Omental fat pad (tissue), 4 donors: ENCODE results near the gene NDUFA8. TPM values are rescaled to one million over a fixed set of nuclear protein-coding genes. Genes with fewer than 3 reads are reported as not detected.

Experiments
- ATAC-seq: fragments of 150-250 bp; one replicate; pipeline ENCODE4 v1.9.1; 2016; ENCODE audit warnings: mild to moderate bottlenecking, moderate library complexity; ENCODE audit not compliant: low FRiP score
- DNase-seq: peaks from one replicate; pipeline ENCODE4 v3.0.0-alpha.2; 2019; ENCODE audit warnings: low spot score
- CTCF ChIP-seq, 3 donors: fragments of 450-650 bp; IDR thresholded peaks; one replicate each; pipeline ENCODE4 v1.5.1; 2016 to 2017; ENCODE audit warnings: antibody characterized with exemption in 3 of 3, mild to moderate bottlenecking in 3 of 3, moderate library complexity in 2 of 3
- small RNA-seq: library from RNA; depleted of rRNA; stranded (forward); fragments of <200 nt; gene quantifications from one replicate; pipeline ENCODE3, GENCODE V24; 2016
- total RNA-seq, 4 donors: library from RNA; depleted of rRNA; stranded (reverse); fragments of >200 nt; gene quantifications; one replicate each; pipeline ENCODE4 v1.1.0, GENCODE V29; 2016

The NDUFA8 gene
- total RNA-seq, 4 donors from 2014 or later = 22.8 to 41.7 (median 30.0) TPM

GRCh38 chr9:122102156-122102555, 57.4 kb downstream of the NDUFA8 start:
- DNase-seq = no peak
- no peak for TF ChIP-seq CTCF (IDR thresholded peaks at IDR 0.05)
- ATAC-seq = no peak

- no peak for ATAC-seq
- TF ChIP-seq CTCF (IDR thresholded peaks at IDR 0.05) = no peak
- no peak for DNase-seq
Observed at GRCh38 chr9:122100756-122101155, 58.8 kb downstream of the NDUFA8 start.

DNA sequence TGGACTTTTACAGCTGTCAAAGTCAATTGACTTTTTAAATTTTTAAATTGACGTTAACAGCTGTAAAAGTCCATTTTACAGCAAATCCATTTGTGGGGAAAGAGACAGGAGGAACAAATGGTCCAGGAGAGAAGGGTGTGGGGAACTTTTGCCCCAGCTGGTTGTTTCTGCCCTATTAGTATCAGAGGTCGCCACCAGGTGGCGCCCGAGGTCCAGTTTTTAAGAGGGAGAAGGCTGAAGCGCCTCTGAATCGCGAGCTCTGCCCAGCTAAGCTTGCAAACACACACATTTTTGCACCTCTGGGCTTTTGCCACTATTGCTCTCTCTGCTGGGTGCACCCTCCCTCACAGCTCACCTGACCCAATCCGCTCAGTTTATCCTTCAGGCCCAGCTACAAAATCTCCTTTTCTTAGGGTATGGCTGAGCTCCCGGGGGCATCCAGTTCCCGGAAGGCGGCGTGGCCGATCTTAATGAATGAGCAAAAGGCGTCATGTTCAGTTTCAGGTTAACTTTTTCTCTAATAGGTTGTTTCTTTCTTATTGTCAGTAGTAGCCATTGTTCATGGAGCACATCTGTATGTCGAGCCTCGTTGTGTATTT, 60.2 kb downstream of the NDUFA8 start:
- TF ChIP-seq CTCF (IDR thresholded peaks at IDR 0.05) = peak in 2 of 3 donors; percentile 15 to 74
- DNase-seq (peak; percentile 93), ATAC-seq (no peak)

DNA sequence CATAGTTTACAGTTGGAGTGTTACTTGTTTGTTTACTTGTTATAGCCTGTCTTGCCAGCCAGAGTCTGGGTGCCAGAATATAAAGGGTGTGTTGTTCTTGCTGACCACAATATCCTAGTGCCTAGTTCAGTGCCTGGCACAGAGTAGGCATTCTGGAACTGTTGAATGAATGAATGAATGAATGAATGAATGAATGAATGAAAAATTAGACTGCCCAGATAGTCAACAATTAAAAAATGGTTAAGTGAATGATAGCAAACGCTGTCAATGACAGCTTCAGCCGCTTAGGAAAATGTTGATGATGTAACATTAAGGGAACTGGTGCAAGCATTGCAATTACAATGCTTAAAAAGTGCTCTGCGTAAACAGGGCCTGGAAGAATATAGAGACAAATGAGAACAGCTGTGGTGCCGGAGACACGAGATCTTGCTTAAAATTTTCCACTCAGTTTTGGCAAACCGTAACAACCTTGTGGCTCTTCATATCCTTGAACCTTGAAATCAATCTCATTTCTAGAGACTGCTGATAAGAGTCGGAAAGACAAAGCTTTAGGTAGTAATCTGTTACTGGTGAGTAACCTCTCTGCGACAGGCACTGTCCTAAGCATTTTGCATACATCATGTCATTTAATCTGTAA, 61.8 kb downstream of the NDUFA8 start:
- DNase-seq (no peak), ATAC-seq (no peak)
- no peak for TF ChIP-seq CTCF (IDR thresholded peaks at IDR 0.05)

- TF ChIP-seq CTCF (IDR thresholded peaks at IDR 0.05) = no peak
- no peak for DNase-seq
- no peak for ATAC-seq
Observed at GRCh38 chr9:122096620-122097415, 62.8 kb downstream of the NDUFA8 start.

DNA sequence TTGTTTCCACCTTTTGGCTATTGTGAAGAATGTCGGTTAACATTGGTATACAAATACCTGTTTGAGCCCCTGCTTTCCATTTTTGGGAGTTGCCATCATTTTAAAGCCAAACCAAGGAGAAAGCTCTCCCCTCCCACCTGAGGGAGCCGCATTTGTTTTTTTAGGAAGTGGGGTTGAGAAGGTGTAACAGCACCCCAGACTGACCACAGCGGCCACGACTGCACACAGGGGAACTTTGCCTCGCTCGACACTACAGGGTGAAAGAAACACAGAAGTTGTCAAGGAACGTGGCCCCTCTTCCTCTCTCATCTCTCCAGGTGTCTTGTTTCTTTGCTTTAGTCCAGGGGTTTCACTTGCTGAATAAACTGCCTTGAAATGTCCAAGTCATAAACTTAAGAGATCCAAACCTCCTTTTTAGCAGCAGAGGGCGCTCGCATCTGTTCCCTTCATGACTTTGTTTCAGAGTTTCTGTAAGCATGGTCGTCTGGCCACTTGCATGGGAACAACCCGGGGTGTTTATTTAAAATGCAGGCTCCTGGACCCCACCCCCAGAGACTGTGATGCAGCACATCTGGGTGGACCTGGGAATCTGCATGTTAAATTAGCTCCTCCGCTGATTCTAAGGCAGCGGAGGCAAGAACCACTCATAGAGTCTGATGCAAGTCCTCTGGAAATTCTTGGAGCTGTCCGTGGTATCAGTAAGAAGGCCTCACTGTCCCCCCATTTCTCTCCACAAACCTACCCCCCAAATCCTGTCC, 64.4 kb downstream of the NDUFA8 start:
- ATAC-seq (no peak), DNase-seq (no peak)
- no peak for TF ChIP-seq CTCF (IDR thresholded peaks at IDR 0.05)

Small RNA genes within 50 kb of the gene (small RNA-seq; reads per million reads assigned to genes)
- not detected for gene MIR4478

Other genes with a start within 250 kb of the NDUFA8 start
- 10 to 100 TPM in 2 of 4 donors, 1 to 10 TPM in 2; 7.0 to 16.0 (median 10.2) TPM for gene TTLL11, start 66.5 kb downstream of the NDUFA8 start, total RNA-seq
- not detected for gene MORN5, start 129 bp upstream of the NDUFA8 start, total RNA-seq
- 10 to 100 TPM in 1 of 4 donors, 1 to 10 TPM in 3; 2.2 to 13.3 (median 8.8) TPM for gene LHX6, start 69.2 kb upstream of the NDUFA8 start, total RNA-seq
- 10 to 100 TPM in 3 of 4 donors, 1 to 10 TPM in 1; 8.8 to 12.2 (median 10.3) TPM for gene RBM18, start 105.1 kb upstream of the NDUFA8 start, total RNA-seq
- 10 to 100 TPM; 31.2 to 44.6 (median 38.1) TPM for gene MRRF, start 105.1 kb upstream of the NDUFA8 start, total RNA-seq
- 10 to 100 TPM; 16.0 to 36.8 (median 20.1) TPM for gene PTGS1, start 211.2 kb upstream of the NDUFA8 start, total RNA-seq